ENCODE results near the gene CLIC4.

DNA sequence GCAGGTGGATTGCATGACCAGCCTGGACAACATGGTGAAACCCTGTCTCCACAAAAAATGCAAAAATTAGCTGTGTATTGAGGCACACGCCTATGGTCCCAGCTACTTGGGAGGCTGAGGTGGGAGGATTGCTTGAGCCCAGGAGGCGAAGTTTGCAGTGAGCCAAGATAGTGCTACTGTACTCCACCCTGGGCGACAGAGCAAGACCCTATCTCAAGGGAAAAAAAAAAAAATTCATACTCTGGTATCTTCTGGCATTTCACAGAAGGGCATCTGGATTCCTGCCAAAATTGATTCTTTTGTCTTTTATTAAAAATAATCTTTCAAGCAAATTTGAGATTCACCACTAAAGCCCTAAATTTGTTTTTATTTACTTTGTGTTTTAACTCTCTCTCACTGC lies 19.2 kb downstream of the CLIC4 start:
- TF ChIP-seq, protein P1, sequence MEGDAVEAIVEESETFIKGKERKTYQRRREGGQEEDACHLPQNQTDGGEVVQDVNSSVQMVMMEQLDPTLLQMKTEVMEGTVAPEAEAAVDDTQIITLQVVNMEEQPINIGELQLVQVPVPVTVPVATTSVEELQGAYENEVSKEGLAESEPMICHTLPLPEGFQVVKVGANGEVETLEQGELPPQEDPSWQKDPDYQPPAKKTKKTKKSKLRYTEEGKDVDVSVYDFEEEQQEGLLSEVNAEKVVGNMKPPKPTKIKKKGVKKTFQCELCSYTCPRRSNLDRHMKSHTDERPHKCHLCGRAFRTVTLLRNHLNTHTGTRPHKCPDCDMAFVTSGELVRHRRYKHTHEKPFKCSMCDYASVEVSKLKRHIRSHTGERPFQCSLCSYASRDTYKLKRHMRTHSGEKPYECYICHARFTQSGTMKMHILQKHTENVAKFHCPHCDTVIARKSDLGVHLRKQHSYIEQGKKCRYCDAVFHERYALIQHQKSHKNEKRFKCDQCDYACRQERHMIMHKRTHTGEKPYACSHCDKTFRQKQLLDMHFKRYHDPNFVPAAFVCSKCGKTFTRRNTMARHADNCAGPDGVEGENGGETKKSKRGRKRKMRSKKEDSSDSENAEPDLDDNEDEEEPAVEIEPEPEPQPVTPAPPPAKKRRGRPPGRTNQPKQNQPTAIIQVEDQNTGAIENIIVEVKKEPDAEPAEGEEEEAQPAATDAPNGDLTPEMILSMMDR (IDR thresholded peaks at IDR 0.05) = no peak
- no peak for TF ChIP-seq POLR2A (IDR thresholded peaks at IDR 0.05)

All from Peyer's patch (tissue), 4 donors.